ENCODE measurements around the gene TXNDC12.
"Not testable (repeated sequence)": the region's sequence is repeated elsewhere in the genome, so short reads cannot be mapped to it uniquely, and the experiment has no call there.

The TXNDC12 gene

DNA sequence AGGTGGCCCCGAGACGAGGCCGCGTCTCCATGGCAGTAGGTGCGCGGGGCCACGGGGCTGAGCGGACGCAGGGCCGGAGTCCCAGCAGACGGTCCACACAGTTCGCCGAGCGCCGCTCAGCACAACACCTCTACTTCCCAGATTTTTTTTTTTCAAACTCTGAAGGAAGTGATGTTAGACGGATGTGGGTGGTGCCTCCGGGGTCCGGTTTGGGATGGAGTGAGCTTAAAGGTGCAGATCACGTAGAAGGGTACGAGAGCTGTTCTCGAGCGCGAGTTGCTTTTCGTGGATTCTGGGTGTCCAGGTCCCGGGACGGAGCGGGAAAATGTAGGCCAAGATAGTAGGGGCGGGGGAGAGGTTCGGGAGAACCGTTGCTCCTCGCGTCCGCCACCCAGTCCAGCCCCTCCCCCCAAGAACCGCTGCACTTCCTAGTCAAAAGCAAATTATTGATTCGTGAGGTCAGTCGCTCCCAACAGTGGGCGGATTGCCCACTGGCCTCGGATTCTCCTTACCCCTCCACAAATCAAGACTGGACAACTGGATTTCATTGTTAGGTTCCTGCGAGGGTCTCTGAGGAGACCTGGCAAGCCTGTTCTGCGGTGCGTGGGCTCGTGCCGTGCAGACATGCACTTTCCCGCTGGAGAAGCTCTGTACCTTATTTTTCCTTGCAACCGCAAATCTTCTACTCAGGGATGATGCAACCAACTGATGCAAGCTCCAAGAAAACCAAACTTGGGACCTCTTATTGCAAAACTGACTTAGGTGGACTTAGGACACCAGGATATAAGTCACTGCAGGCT, at the start of gene TXNDC12:
Gene TXNDC12, minus strand, starts transcription at position 126 of the 800 bp plus-strand sequence. Its CDS starts 95 bp downstream, at position 31.
- Histone ChIP-seq H3K27ac (ENCODE audit: low read depth, low read length) (peak within 1 kb of the TSS; percentile 84), H3K9ac (ENCODE audit: low read length) (peak within 1 kb of the TSS; percentile 89), H3K36me3 (ENCODE audit: control insufficient read depth, insufficient read depth, low read length) (peaks cover 29% of the 10 kb centered on the region), H3K4me3 (ENCODE audit: low read depth, low read length) (peak within 1 kb of the TSS; percentile 95), H3K4me1 (ENCODE audit: control insufficient read depth, insufficient read depth, low read length) (peaks cover 14% of the 10 kb centered on the region; the same call in 1 of the 2 replicates), H3K9me3 (ENCODE audit: control insufficient read depth, insufficient read depth, low read depth, low read length) (no peaks in the 10 kb centered on the region), H3K27me3 (ENCODE audit: control insufficient read depth, insufficient read depth, low read length) (no peaks in the 10 kb centered on the region)

DNA sequence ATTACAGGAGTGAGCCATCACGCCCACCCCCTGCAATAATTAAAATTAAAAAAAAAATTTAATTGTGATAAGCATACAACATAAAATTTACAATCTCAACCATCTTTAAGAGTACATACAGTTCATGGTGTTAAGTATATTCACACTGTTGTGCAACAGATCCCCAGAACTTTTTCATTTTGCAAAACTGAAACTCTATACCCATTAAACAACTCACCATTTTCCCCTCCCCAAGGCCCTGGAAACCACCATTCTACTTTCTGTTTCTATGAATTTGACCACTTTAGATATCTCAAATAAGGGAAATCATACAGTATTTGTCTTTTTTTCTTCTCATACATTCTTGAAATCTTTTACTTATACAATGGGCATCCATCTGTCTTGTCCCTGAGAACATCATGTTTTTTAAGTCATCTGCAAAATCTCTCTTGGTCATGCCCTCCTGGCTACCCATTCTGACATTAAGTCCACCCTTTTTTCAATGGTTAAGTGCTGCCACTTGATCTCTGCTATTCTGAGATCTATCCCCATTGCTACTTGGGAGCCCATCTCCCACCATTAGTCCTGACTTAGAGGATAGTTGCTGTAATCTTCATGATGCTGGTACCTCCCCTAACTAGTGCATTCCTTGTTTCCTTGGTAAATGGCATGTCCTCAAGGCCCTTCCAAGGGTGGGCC, 47.5 kb upstream of the TXNDC12 start:
- no peaks in the 10 kb centered on the region for H3K27me3 ChIP-seq (ENCODE audit: control insufficient read depth, insufficient read depth, low read length)
- H3K9me3 ChIP-seq (ENCODE audit: control insufficient read depth, insufficient read depth, low read depth, low read length), result no peaks in the 10 kb centered on the region
- no peak overlapping the region for H3K27ac ChIP-seq (ENCODE audit: low read depth, low read length)
- H3K9ac ChIP-seq (ENCODE audit: low read length), result no peak overlapping the region
- no peak overlapping the region for H3K4me3 ChIP-seq (ENCODE audit: low read depth, low read length)
- H3K4me1 ChIP-seq (ENCODE audit: control insufficient read depth, insufficient read depth, low read length), result peaks cover 5% of the 10 kb centered on the region; the same call in 1 of the 2 replicates
- H3K36me3 ChIP-seq (ENCODE audit: control insufficient read depth, insufficient read depth, low read length), result no peaks in the 10 kb centered on the region

DNA sequence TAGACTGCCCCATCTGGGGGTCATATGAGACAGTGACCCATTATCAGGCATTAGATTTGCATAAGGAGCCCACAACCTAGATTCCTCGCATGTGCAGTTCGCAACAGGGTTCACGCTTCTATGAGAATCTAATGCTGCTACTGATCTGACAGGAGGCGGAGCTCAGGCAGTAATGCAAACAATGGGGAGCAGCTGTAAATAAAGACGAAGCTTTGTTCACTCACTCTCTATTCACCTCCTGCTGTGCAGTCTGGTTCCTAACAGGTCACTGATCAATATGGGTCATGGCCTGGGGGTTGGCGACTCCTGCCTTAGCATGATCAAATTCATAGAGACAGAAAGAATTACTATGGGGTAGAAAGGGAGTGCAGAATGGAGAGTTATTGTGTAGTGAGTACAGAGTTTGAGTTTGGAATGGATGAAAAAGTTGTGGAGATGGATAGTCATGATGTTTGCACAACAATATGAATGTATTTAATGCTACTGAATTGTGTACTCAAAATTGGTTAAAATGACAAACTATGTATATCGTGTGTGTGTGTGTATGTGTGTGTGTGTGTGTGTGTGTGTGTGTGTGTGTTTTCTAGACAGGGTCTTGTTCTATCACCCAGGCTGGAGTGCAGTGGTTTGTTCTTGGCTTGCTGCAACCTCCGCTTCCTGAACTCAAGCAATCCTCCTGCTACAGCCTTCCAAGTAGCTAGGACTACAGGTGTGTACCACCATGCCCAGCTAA, 43.3 kb upstream of the TXNDC12 start:
- Histone ChIP-seq H3K4me3 (ENCODE audit: low read depth, low read length) (no peak overlapping the region), H3K9me3 (ENCODE audit: control insufficient read depth, insufficient read depth, low read depth, low read length) (no peaks in the 10 kb centered on the region), H3K36me3 (ENCODE audit: control insufficient read depth, insufficient read depth, low read length) (no peaks in the 10 kb centered on the region), H3K27me3 (ENCODE audit: control insufficient read depth, insufficient read depth, low read length) (no peaks in the 10 kb centered on the region), H3K9ac (ENCODE audit: low read length) (no peak overlapping the region), H3K4me1 (ENCODE audit: control insufficient read depth, insufficient read depth, low read length) (peaks cover 3% of the 10 kb centered on the region; the same call in 1 of the 2 replicates), H3K27ac (ENCODE audit: low read depth, low read length) (no peak overlapping the region)

DNA sequence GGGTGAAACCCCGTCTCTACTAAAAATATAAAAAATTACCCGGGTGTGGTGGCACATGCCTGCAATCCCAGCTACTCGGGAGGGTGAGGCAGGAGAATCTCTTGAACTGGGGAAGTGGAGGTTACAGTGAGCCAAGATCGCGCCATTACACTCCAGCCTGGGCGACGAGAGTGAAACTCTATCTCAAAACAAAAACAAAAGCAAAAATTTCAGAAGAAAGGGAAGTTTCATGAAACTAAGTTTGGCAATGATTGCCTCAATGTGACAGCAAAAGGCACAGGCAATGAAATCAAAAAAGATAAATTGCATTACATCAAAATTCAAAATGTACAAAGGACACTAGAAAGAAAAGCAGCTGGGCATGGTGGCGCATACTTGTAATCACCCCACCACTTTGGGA, 41.2 kb upstream of the TXNDC12 start:
- no peaks in the 10 kb centered on the region for H3K4me1 ChIP-seq (ENCODE audit: control insufficient read depth, insufficient read depth, low read length)
- H3K27me3 ChIP-seq (ENCODE audit: control insufficient read depth, insufficient read depth, low read length), result no peaks in the 10 kb centered on the region
- no peak overlapping the region for H3K4me3 ChIP-seq (ENCODE audit: low read depth, low read length)
- no peak overlapping the region for H3K9ac ChIP-seq (ENCODE audit: low read length)
- peaks cover 5% of the 10 kb centered on the region for H3K36me3 ChIP-seq (ENCODE audit: control insufficient read depth, insufficient read depth, low read length)
- H3K9me3 ChIP-seq (ENCODE audit: control insufficient read depth, insufficient read depth, low read depth, low read length), result no peaks in the 10 kb centered on the region
- H3K27ac ChIP-seq (ENCODE audit: low read depth, low read length), result no peak overlapping the region

GRCh38 chr1:52094300-52094699, 39.3 kb upstream of the TXNDC12 start:
- H3K9ac ChIP-seq (ENCODE audit: low read length); H3K27ac ChIP-seq (ENCODE audit: low read depth, low read length); H3K27me3 ChIP-seq (ENCODE audit: control insufficient read depth, insufficient read depth, low read length); H3K4me1 ChIP-seq (ENCODE audit: control insufficient read depth, insufficient read depth, low read length); H3K4me3 ChIP-seq (ENCODE audit: low read depth, low read length); H3K9me3 ChIP-seq (ENCODE audit: control insufficient read depth, insufficient read depth, low read depth, low read length): not testable (repeated sequence)
- peaks cover 23% of the 10 kb centered on the region for H3K36me3 ChIP-seq (ENCODE audit: control insufficient read depth, insufficient read depth, low read length)

DNA sequence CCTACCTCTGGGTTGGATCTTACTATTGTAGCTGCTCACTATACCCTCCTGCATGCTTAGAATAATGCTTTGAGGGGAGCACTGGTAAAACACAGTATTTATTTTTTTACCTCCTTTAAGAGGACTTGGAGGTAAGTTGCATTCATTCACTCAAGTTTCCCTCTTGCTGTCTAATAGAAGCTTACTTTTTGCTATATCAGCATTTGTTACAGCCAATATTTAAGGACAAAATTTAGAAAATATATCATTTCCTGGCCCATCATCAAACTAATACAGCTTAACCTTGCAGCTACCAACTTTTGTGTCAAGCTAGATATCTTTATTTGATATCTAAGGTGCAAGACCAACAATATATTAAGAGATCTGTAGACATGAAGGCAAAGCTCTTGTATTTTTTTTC, 32.9 kb upstream of the TXNDC12 start:
- peaks cover 55% of the 10 kb centered on the region for H3K36me3 ChIP-seq (ENCODE audit: control insufficient read depth, insufficient read depth, low read length)
- H3K27ac ChIP-seq (ENCODE audit: low read depth, low read length); H3K27me3 ChIP-seq (ENCODE audit: control insufficient read depth, insufficient read depth, low read length); H3K4me3 ChIP-seq (ENCODE audit: low read depth, low read length); H3K9ac ChIP-seq (ENCODE audit: low read length); H3K9me3 ChIP-seq (ENCODE audit: control insufficient read depth, insufficient read depth, low read depth, low read length); H3K4me1 ChIP-seq (ENCODE audit: control insufficient read depth, insufficient read depth, low read length): not testable (repeated sequence)

DNA sequence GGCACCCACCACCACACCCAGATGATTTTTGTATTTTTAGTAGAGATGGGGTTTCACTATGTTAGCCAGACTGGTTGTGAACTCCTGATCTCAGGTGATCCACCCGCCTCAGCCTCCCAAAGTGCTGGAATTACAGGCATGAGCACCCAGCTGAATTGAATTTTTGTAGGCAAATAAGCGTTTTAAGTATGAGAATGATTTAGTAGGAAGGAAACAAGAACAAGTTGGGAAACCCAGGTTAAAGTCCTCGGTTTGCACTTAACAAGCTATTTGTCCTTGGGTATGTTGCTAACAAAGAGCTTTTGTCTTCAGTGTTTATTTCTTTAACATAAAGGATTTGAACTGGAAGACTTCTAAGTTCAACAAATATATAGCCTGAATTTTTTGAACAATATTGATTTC, 25.0 kb upstream of the TXNDC12 start:
- no peaks in the 10 kb centered on the region for H3K27me3 ChIP-seq (ENCODE audit: control insufficient read depth, insufficient read depth, low read length)
- no peaks in the 10 kb centered on the region for H3K9me3 ChIP-seq (ENCODE audit: control insufficient read depth, insufficient read depth, low read depth, low read length)
- H3K36me3 ChIP-seq (ENCODE audit: control insufficient read depth, insufficient read depth, low read length), result peaks cover 29% of the 10 kb centered on the region
- 0 out of 2 replicates have a peak overlapping the region, but pooled peaks have one; percentile 33 for H3K27ac ChIP-seq (ENCODE audit: low read depth, low read length)
- no peak overlapping the region for H3K9ac ChIP-seq (ENCODE audit: low read length)
- H3K4me3 ChIP-seq (ENCODE audit: low read depth, low read length), result no peak overlapping the region
- H3K4me1 ChIP-seq (ENCODE audit: control insufficient read depth, insufficient read depth, low read length), result no peaks in the 10 kb centered on the region

DNA sequence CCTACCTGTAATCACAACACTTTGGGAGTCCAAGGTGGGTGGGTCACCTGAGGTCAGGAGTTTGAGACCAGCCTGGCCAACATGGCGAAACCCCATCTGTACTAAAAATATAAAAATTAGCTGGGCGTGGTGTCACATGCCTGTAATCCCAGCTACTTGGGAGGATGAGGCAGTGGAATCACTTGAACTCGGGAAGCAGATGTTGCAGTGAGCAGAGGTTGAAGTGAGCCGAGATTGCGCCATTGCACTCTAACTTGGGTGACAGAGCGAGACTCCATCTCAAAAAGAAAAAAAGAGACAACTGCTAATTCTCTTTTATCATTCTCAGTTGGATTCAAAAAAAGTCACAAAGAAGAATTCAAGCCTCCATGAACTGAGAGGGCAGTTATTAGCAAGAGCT, 22.3 kb upstream of the TXNDC12 start:
- not testable (repeated sequence) for H3K9ac ChIP-seq (ENCODE audit: low read length); H3K27me3 ChIP-seq (ENCODE audit: control insufficient read depth, insufficient read depth, low read length); H3K9me3 ChIP-seq (ENCODE audit: control insufficient read depth, insufficient read depth, low read depth, low read length); H3K4me1 ChIP-seq (ENCODE audit: control insufficient read depth, insufficient read depth, low read length); H3K4me3 ChIP-seq (ENCODE audit: low read depth, low read length); H3K27ac ChIP-seq (ENCODE audit: low read depth, low read length)
- H3K36me3 ChIP-seq (ENCODE audit: control insufficient read depth, insufficient read depth, low read length), result peaks cover 35% of the 10 kb centered on the region

DNA sequence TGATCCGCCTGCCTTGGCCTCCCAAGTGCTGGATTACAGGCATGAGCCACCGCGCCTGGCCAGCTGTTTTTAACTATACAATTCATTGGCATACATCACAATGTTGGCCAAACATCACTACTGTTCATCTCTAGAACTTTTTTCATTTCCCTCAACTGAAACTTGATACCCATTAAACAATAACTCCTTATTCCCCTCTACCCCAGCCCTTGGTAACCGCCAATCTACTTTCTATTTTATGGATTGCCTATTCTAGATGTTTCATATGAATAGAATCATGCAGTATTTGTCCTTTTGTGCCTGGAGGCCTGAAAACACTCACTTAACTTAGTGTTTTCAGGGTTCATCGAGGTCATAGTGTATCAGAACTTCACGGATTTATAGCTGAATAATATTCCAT, 17.3 kb upstream of the TXNDC12 start:
- no peaks in the 10 kb centered on the region for H3K4me1 ChIP-seq (ENCODE audit: control insufficient read depth, insufficient read depth, low read length)
- no peak overlapping the region for H3K4me3 ChIP-seq (ENCODE audit: low read depth, low read length)
- H3K36me3 ChIP-seq (ENCODE audit: control insufficient read depth, insufficient read depth, low read length), result peaks cover 43% of the 10 kb centered on the region
- H3K27me3 ChIP-seq (ENCODE audit: control insufficient read depth, insufficient read depth, low read length), result no peaks in the 10 kb centered on the region
- H3K9me3 ChIP-seq (ENCODE audit: control insufficient read depth, insufficient read depth, low read depth, low read length), result no peaks in the 10 kb centered on the region
- H3K27ac ChIP-seq (ENCODE audit: low read depth, low read length), result no peak overlapping the region
- H3K9ac ChIP-seq (ENCODE audit: low read length), result no peak overlapping the region

GRCh38 chr1:52070704-52071103, 15.7 kb upstream of the TXNDC12 start:
- Histone ChIP-seq H3K9me3 (ENCODE audit: control insufficient read depth, insufficient read depth, low read depth, low read length) (no peaks in the 10 kb centered on the region), H3K36me3 (ENCODE audit: control insufficient read depth, insufficient read depth, low read length) (peaks cover 54% of the 10 kb centered on the region), H3K9ac (ENCODE audit: low read length) (no peak overlapping the region), H3K4me3 (ENCODE audit: low read depth, low read length) (no peak overlapping the region), H3K4me1 (ENCODE audit: control insufficient read depth, insufficient read depth, low read length) (no peaks in the 10 kb centered on the region), H3K27me3 (ENCODE audit: control insufficient read depth, insufficient read depth, low read length) (no peaks in the 10 kb centered on the region), H3K27ac (ENCODE audit: low read depth, low read length) (no peak overlapping the region)

DNA sequence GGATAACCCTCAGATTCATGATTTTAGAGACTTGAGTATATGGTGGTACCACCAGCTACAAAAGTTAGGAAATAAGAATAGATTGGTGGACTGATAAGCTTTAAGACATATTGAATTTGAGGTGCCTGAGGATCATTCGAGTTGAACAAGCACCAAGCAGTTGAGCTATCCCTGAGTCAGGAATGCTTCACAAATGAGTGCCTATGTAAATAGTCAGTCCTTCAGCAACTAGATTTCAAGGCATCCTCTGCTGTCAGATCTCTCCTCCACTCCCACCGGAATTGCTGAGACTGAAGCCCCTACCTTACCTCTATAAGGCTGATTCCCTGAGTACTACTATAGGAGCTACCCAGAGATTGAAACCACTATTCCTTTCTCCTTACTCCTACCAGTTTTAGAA, 8.2 kb upstream of the TXNDC12 start:
- Histone ChIP-seq H3K27me3 (ENCODE audit: control insufficient read depth, insufficient read depth, low read length) (no peaks in the 10 kb centered on the region), H3K4me1 (ENCODE audit: control insufficient read depth, insufficient read depth, low read length) (peaks cover 2% of the 10 kb centered on the region; the same call in 1 of the 2 replicates), H3K36me3 (ENCODE audit: control insufficient read depth, insufficient read depth, low read length) (peaks cover 76% of the 10 kb centered on the region), H3K9ac (ENCODE audit: low read length) (no peak overlapping the region), H3K9me3 (ENCODE audit: control insufficient read depth, insufficient read depth, low read depth, low read length) (no peaks in the 10 kb centered on the region), H3K4me3 (ENCODE audit: low read depth, low read length) (no peak overlapping the region), H3K27ac (ENCODE audit: low read depth, low read length) (no peak overlapping the region)
